SK-N-MC (cell line): ENCODE measurements around the gene ZSCAN12.

Source experiments
- EZH2 ChIP-seq: fragments of 200-600 bp; sonication (generic); IDR thresholded peaks from one replicate; pipeline ENCODE4 v1.6.1; 2017; ENCODE audit warnings: antibody characterized with exemption
- FOXP2 ChIP-seq: optimal IDR thresholded peaks from 2 replicates; pipeline ENCODE3; 2011; ENCODE audit warnings: mild to moderate bottlenecking, moderate library complexity; ENCODE audit not compliant: insufficient read depth; ENCODE audit errors: extremely low read length, control extremely low read depth
- POLR2AphosphoS5 ChIP-seq: IDR thresholded peaks from 2 replicates; pipeline ENCODE4 v1.6.1; 2012; ENCODE audit warnings: mild to moderate bottlenecking, low read depth, low read length, borderline replicate concordance

- TF ChIP-seq POLR2AphosphoS5 (no peak), EZH2 (no peak), FOXP2 (no peak)
Measured at GRCh38 chr6:28369463-28369862, 30.1 kb downstream of the ZSCAN12 start.
